Glutamatergic neuron (in vitro differentiated cells): ENCODE results near the gene CTTNBP2. TPM values are rescaled to one million over a fixed set of nuclear protein-coding genes. Genes with fewer than 3 reads are reported as not detected.

Experiments used
- DNase-seq: peaks from one replicate; pipeline ENCODE4 v3.0.0; 2022
- H3K27ac Mint-ChIP-seq: one replicate; pipeline ENCODE4 v1.8.0; 2020; ENCODE audit warnings: mild to moderate bottlenecking, mixed read lengths, inconsistent platforms; ENCODE audit not compliant: unreplicated experiment
- H3K27me3 Mint-ChIP-seq: one replicate; pipeline ENCODE4 v1.8.0; 2020; ENCODE audit warnings: mild to moderate bottlenecking, moderate library complexity, mixed read lengths, inconsistent platforms; ENCODE audit not compliant: unreplicated experiment
- H3K36me3 Mint-ChIP-seq: one replicate; pipeline ENCODE4 v1.8.0; 2020; ENCODE audit warnings: mild to moderate bottlenecking, mixed read lengths, inconsistent platforms; ENCODE audit not compliant: unreplicated experiment
- H3K4me1 Mint-ChIP-seq: one replicate; pipeline ENCODE4 v1.8.0; 2020; ENCODE audit warnings: mild to moderate bottlenecking, low read depth, mixed read lengths, inconsistent platforms; ENCODE audit not compliant: unreplicated experiment
- H3K4me3 Mint-ChIP-seq: one replicate; pipeline ENCODE4 v1.8.0; 2020; ENCODE audit warnings: mild to moderate bottlenecking, mixed read lengths, inconsistent platforms; ENCODE audit not compliant: unreplicated experiment
- H3K9me3 Mint-ChIP-seq: one replicate; pipeline ENCODE4 v1.8.0; 2020; ENCODE audit warnings: mild to moderate bottlenecking, moderate library complexity, mixed read lengths, inconsistent platforms; ENCODE audit not compliant: unreplicated experiment
- CTCF ChIP-seq: fragments of 200-600 bp; sonication (generic); IDR thresholded peaks from one replicate; pipeline ENCODE4 v1.5.0; 2021; ENCODE audit not compliant: partially characterized antibody, unreplicated experiment
- total RNA-seq: library from RNA; stranded (reverse); fragmentation: NEBNext Ultra II Directional; extraction: Animal tissue kit (Norgen Biotek cat#: 25700); gene quantifications from one replicate; pipeline ENCODE4 v1.2.1, GENCODE V29; 2021; ENCODE audit not compliant: unreplicated experiment

The CTTNBP2 gene
- total RNA-seq, 1 donor from 2014 or later = 22.2 TPM

- H3K36me3 Mint-ChIP-seq = no peaks in the 10 kb centered on the region
- no peak overlapping the region for H3K4me3 Mint-ChIP-seq
- DNase-seq = no peak
- peaks cover 3% of the 10 kb centered on the region for H3K4me1 Mint-ChIP-seq
- H3K27ac Mint-ChIP-seq = no peak overlapping the region
- H3K27me3 Mint-ChIP-seq = peaks cover 6% of the 10 kb centered on the region
- H3K9me3 Mint-ChIP-seq = peaks cover 2% of the 10 kb centered on the region
- no peak for TF ChIP-seq CTCF
Measured at GRCh38 chr7:117685795-117686194, 187.4 kb downstream of the CTTNBP2 start.

- no peak overlapping the region for H3K27ac Mint-ChIP-seq
- DNase-seq = no peak
- peaks cover 4% of the 10 kb centered on the region for H3K27me3 Mint-ChIP-seq
- H3K9me3 Mint-ChIP-seq = peaks cover 2% of the 10 kb centered on the region
- TF ChIP-seq CTCF = no peak
- no peak overlapping the region for H3K4me3 Mint-ChIP-seq
- H3K36me3 Mint-ChIP-seq = no peaks in the 10 kb centered on the region
- H3K4me1 Mint-ChIP-seq = peaks cover 3% of the 10 kb centered on the region
Measured at GRCh38 chr7:117683430-117684175, 189.6 kb downstream of the CTTNBP2 start.

GRCh38 chr7:117682681-117683385 lies 190.4 kb downstream of the CTTNBP2 start:
- peaks cover 4% of the 10 kb centered on the region for H3K27me3 Mint-ChIP-seq
- H3K9me3 Mint-ChIP-seq = peaks cover 2% of the 10 kb centered on the region
- no peak overlapping the region for H3K4me3 Mint-ChIP-seq
- peaks cover 3% of the 10 kb centered on the region for H3K4me1 Mint-ChIP-seq
- DNase-seq = no peak
- no peak for TF ChIP-seq CTCF
- H3K27ac Mint-ChIP-seq = no peak overlapping the region
- H3K36me3 Mint-ChIP-seq = no peaks in the 10 kb centered on the region

- no peak for DNase-seq
- Mint-ChIP-seq H3K4me3 (no peak overlapping the region), H3K9me3 (no peaks in the 10 kb centered on the region), H3K27ac (no peak overlapping the region), H3K4me1 (peaks cover 1% of the 10 kb centered on the region), H3K27me3 (no peaks in the 10 kb centered on the region), H3K36me3 (no peaks in the 10 kb centered on the region)
- no peak for TF ChIP-seq CTCF
Measured at GRCh38 chr7:117679120-117679519, 194.1 kb downstream of the CTTNBP2 start.
